Mesenchymal stem cell (in vitro differentiated cells and primary cell): Measurements from ENCODE around the gene CD46.

Experiments used
- DNase-seq: peaks from one replicate; pipeline ENCODE4 v3.0.0-alpha.2; 2013
- H2AFZ ChIP-seq: one replicate; pipeline ENCODE4 v1.6.1; 2013; ENCODE audit warnings: low read depth, mild to moderate bottlenecking, control low read depth, inconsistent platforms, low read length, moderate library complexity
- H2AK5ac ChIP-seq: 2 replicates; pipeline ENCODE4 v1.6.1; 2013; ENCODE audit warnings: low read length, moderate library complexity, mild to moderate bottlenecking, inconsistent platforms; ENCODE audit not compliant: severe bottlenecking
- H2BK120ac ChIP-seq: one replicate; pipeline ENCODE4 v1.6.1; 2013; ENCODE audit warnings: low read depth, mild to moderate bottlenecking, inconsistent platforms, low read length, moderate library complexity
- H2BK12ac ChIP-seq, 2 experiments: one replicate each; pipeline ENCODE4 v1.6.1; 2013; ENCODE audit warnings: inconsistent platforms in 2 of 2, low read length in 2 of 2, mild to moderate bottlenecking in 2 of 2, moderate library complexity in 2 of 2, control low read depth in 1 of 2
- H2BK15ac ChIP-seq: one replicate; pipeline ENCODE4 v1.6.1; 2013; ENCODE audit warnings: mild to moderate bottlenecking, low read depth, inconsistent platforms; ENCODE audit not compliant: poor library complexity, severe bottlenecking
- H2BK5ac ChIP-seq: 2 replicates; pipeline ENCODE4 v1.6.1; 2013; ENCODE audit warnings: low read depth, mild to moderate bottlenecking, low read length, control low read depth, inconsistent platforms; ENCODE audit not compliant: poor library complexity, severe bottlenecking
- H3K14ac ChIP-seq, 2 experiments: one replicate each; pipeline ENCODE4 v1.6.1; 2013; ENCODE audit warnings: inconsistent platforms in 2 of 2, low read length in 2 of 2, control low read depth in 1 of 2, mild to moderate bottlenecking in 1 of 2, moderate library complexity in 1 of 2
- H3K18ac ChIP-seq, 2 experiments: one replicate each; pipeline ENCODE4 v1.6.1; 2013; ENCODE audit warnings: inconsistent platforms in 2 of 2, low read length in 2 of 2, control low read depth in 1 of 2, low read depth in 1 of 2, mild to moderate bottlenecking in 1 of 2
- H3K23ac ChIP-seq, 2 experiments: one replicate each; pipeline ENCODE4 v1.6.1; 2013; ENCODE audit warnings: inconsistent platforms in 2 of 2, low read length in 2 of 2, mild to moderate bottlenecking in 2 of 2, moderate library complexity in 2 of 2, control low read depth in 1 of 2
- H3K27ac ChIP-seq: 2 replicates; pipeline ENCODE4 v1.5.1; 2013; ENCODE audit warnings: mild to moderate bottlenecking, moderate library complexity, low read length, control low read depth, inconsistent platforms; ENCODE audit not compliant: poor library complexity, severe bottlenecking
- H3K27me3 ChIP-seq, 2 experiments: 2 replicates each; pipeline versions ENCODE4 v1.6.1 to v1.7.0; 2013; ENCODE audit warnings: low read length in 2 of 2, mild to moderate bottlenecking in 2 of 2, moderate library complexity in 2 of 2, control low read depth in 1 of 2, inconsistent platforms in 1 of 2; ENCODE audit not compliant: control insufficient read depth in 1 of 2, insufficient read depth in 1 of 2
- H3K36me3 ChIP-seq, 2 experiments: 2 replicates each; pipeline versions ENCODE4 v1.6.1 to v1.7.0; 2013; ENCODE audit warnings: low read length in 2 of 2, control low read depth in 1 of 2, inconsistent platforms in 1 of 2, low read depth in 1 of 2, mild to moderate bottlenecking in 1 of 2; ENCODE audit not compliant: insufficient read depth in 2 of 2, control insufficient read depth in 1 of 2
- H3K4ac ChIP-seq, 2 experiments: one replicate each; pipeline ENCODE4 v1.6.1; 2013; ENCODE audit warnings: inconsistent platforms in 2 of 2, low read length in 2 of 2, mild to moderate bottlenecking in 2 of 2, moderate library complexity in 2 of 2, control low read depth in 1 of 2, low read depth in 1 of 2
- H3K4me1 ChIP-seq: 2 replicates; pipeline ENCODE4 v1.6.1; 2013; ENCODE audit warnings: low read depth, low read length, control low read depth; ENCODE audit not compliant: control insufficient read depth, insufficient read depth
- H3K4me2 ChIP-seq: 2 replicates; pipeline ENCODE4 v1.6.1; 2013; ENCODE audit warnings: low read length, mild to moderate bottlenecking, inconsistent platforms; ENCODE audit not compliant: poor library complexity, severe bottlenecking
- H3K4me3 ChIP-seq, 2 experiments: 2 replicates each; pipeline versions ENCODE4 v1.5.1 to v1.7.0; 2013; ENCODE audit warnings: low read length in 2 of 2, mild to moderate bottlenecking in 2 of 2, control low read depth in 1 of 2, low read depth in 1 of 2; ENCODE audit not compliant: insufficient read depth in 1 of 2
- H3K79me1 ChIP-seq: replicated peaks from 2 replicates; pipeline ENCODE4 v1.6.1; 2013; ENCODE audit warnings: mild to moderate bottlenecking, control low read depth, low read length, inconsistent platforms; ENCODE audit not compliant: poor library complexity, severe bottlenecking
- H3K9ac ChIP-seq: 2 replicates; pipeline ENCODE4 v1.7.0; 2013; ENCODE audit warnings: mild to moderate bottlenecking, low read length, moderate library complexity
- H3K9me3 ChIP-seq: 2 replicates; pipeline ENCODE4 v1.7.0; 2013; ENCODE audit warnings: mild to moderate bottlenecking, low read length; ENCODE audit not compliant: control insufficient read depth
- H4K8ac ChIP-seq: one replicate; pipeline ENCODE4 v1.6.1; 2013; ENCODE audit warnings: inconsistent platforms, mild to moderate bottlenecking, low read length, moderate library complexity
- H4K91ac ChIP-seq: one replicate; pipeline ENCODE4 v1.6.1; 2013; ENCODE audit warnings: mild to moderate bottlenecking, low read length, inconsistent platforms
- WGBS: methylation state at CpG from one replicate; pipeline ENCODE4 v1.1.7; 2013; ENCODE audit warnings: mixed read lengths; 5-methylcytosine and 5-hydroxymethylcytosine counted together

Gene CD46

GRCh38 chr1:207797229-207797973, 45.5 kb downstream of the CD46 start:
- H3K79me1 ChIP-seq = peaks cover 6% of the 10 kb centered on the region
- no peaks in the 10 kb centered on the region for H3K9me3 ChIP-seq
- peaks cover 3 to 64% of the 10 kb centered on the region in 2 experiments for H3K36me3 ChIP-seq
- H2BK120ac ChIP-seq = no peak overlapping the region
- 76% methylated on average over 6 of the region's 7 CpGs for WGBS
- no peak overlapping the region for H2BK15ac ChIP-seq
- H3K14ac ChIP-seq = no peak overlapping the region
- no peaks in the 10 kb centered on the region for H3K27me3 ChIP-seq
- no peak overlapping the region for H3K4me2 ChIP-seq
- no peak overlapping the region for H2AFZ ChIP-seq
- no peak overlapping the region for H3K4me3 ChIP-seq
- no peak overlapping the region for H2BK12ac ChIP-seq
- H2BK5ac ChIP-seq = no peak overlapping the region
- DNase-seq = peak; percentile 90
- no peak overlapping the region for H3K18ac ChIP-seq
- H3K27ac ChIP-seq = no peak overlapping the region
- no peak overlapping the region for H4K8ac ChIP-seq
- H3K4ac ChIP-seq = no peak overlapping the region
- no peak overlapping the region for H3K23ac ChIP-seq
- no peak overlapping the region for H4K91ac ChIP-seq
- peaks cover 5% of the 10 kb centered on the region for H3K4me1 ChIP-seq
- H2AK5ac ChIP-seq = no peak overlapping the region
- H3K9ac ChIP-seq = peak overlapping the region; percentile 45

GRCh38 chr1:207798847-207799246, 47.0 kb downstream of the CD46 start:
- H3K4me2 ChIP-seq = no peak overlapping the region
- H3K18ac ChIP-seq = no peak overlapping the region
- peaks cover 4% of the 10 kb centered on the region for H3K79me1 ChIP-seq
- no peak overlapping the region for H2BK12ac ChIP-seq
- H3K4me1 ChIP-seq = peaks cover 5% of the 10 kb centered on the region
- H3K9ac ChIP-seq = no peak overlapping the region
- H2BK15ac ChIP-seq = no peak overlapping the region
- no peak overlapping the region for H3K4me3 ChIP-seq
- peaks cover 3 to 62% of the 10 kb centered on the region in 2 experiments for H3K36me3 ChIP-seq
- no peak overlapping the region for H3K27ac ChIP-seq
- H3K14ac ChIP-seq = no peak overlapping the region
- peak; percentile 33 for DNase-seq
- no peak overlapping the region for H2BK120ac ChIP-seq
- no peak overlapping the region for H2BK5ac ChIP-seq
- no peak overlapping the region for H2AFZ ChIP-seq
- no peaks in the 10 kb centered on the region for H3K27me3 ChIP-seq
- no peak overlapping the region for H4K8ac ChIP-seq
- no peak overlapping the region for H2AK5ac ChIP-seq
- H4K91ac ChIP-seq = no peak overlapping the region
- no peak overlapping the region for H3K4ac ChIP-seq
- H3K9me3 ChIP-seq = no peaks in the 10 kb centered on the region
- 77% methylated on average over 6 of the region's 6 CpGs for WGBS
- no peak overlapping the region for H3K23ac ChIP-seq

- H2BK120ac ChIP-seq = no peak overlapping the region
- no peak overlapping the region for H3K4me3 ChIP-seq
- H4K91ac ChIP-seq = no peak overlapping the region
- no peak overlapping the region for H3K4me2 ChIP-seq
- H3K27me3 ChIP-seq = no peaks in the 10 kb centered on the region
- no peaks in the 10 kb centered on the region for H3K9me3 ChIP-seq
- no peak overlapping the region for H4K8ac ChIP-seq
- no peak overlapping the region for H2BK12ac ChIP-seq
- H3K23ac ChIP-seq = no peak overlapping the region
- 95% methylated on average over 5 of the region's 6 CpGs for WGBS
- peaks cover 5% of the 10 kb centered on the region for H3K4me1 ChIP-seq
- H3K27ac ChIP-seq = no peak overlapping the region
- no peak overlapping the region for H3K18ac ChIP-seq
- no peak overlapping the region for H2BK5ac ChIP-seq
- no peak overlapping the region for H2AK5ac ChIP-seq
- H3K36me3 ChIP-seq = peaks cover 8 to 63% of the 10 kb centered on the region in 2 experiments
- H3K14ac ChIP-seq = no peak overlapping the region
- H2AFZ ChIP-seq = no peak overlapping the region
- DNase-seq = no peak
- H3K4ac ChIP-seq = no peak overlapping the region
- peaks cover 4% of the 10 kb centered on the region for H3K79me1 ChIP-seq
- H2BK15ac ChIP-seq = peak overlapping the region; percentile 62
- no peak overlapping the region for H3K9ac ChIP-seq
These were observed 48.3 kb downstream of the CD46 start for GRCh38 chr1:207799989-207800648.

- no peak overlapping the region for H3K23ac ChIP-seq
- H4K91ac ChIP-seq = no peak overlapping the region
- H3K36me3 ChIP-seq = peaks cover 9 to 58% of the 10 kb centered on the region in 2 experiments
- H3K4me1 ChIP-seq = peaks cover 11% of the 10 kb centered on the region
- no peak overlapping the region for H2BK12ac ChIP-seq
- H3K18ac ChIP-seq = no peak overlapping the region
- H3K9ac ChIP-seq = no peak overlapping the region
- H2AFZ ChIP-seq = no peak overlapping the region
- 94% methylated on average over 12 of the region's 12 CpGs for WGBS
- H3K9me3 ChIP-seq = no peaks in the 10 kb centered on the region
- peaks cover 4% of the 10 kb centered on the region for H3K79me1 ChIP-seq
- DNase-seq = no peak
- H3K14ac ChIP-seq = no peak overlapping the region
- no peak overlapping the region for H2BK120ac ChIP-seq
- H3K4ac ChIP-seq = no peak overlapping the region
- no peaks in the 10 kb centered on the region for H3K27me3 ChIP-seq
- no peak overlapping the region for H2BK15ac ChIP-seq
- H3K27ac ChIP-seq = no peak overlapping the region
- H4K8ac ChIP-seq = no peak overlapping the region
- no peak overlapping the region for H3K4me3 ChIP-seq
- no peak overlapping the region for H3K4me2 ChIP-seq
- no peak overlapping the region for H2BK5ac ChIP-seq
- H2AK5ac ChIP-seq = no peak overlapping the region
These were observed 50.0 kb downstream of the CD46 start for GRCh38 chr1:207801819-207802218.
